Kidney (tissue), 14 donors: ENCODE results near the gene GTF3C2. TPM values are rescaled to one million over a fixed set of nuclear protein-coding genes. Genes with fewer than 3 reads are reported as not detected.

Experiments used
- DNase-seq, 5 donors: peaks; one replicate each; pipeline ENCODE4 v3.0.0-alpha.2; 2013 to 2020
- FAIRE-seq: peaks from 2 replicates; lab custom pipeline; 2012; peaks lifted over from hg19 to GRCh38; lab: Jason Lieb, UNC
- H3K27ac ChIP-seq, 2 donors: one replicate each; pipeline ENCODE4 v1.7.0; 2013; ENCODE audit warnings: low read depth in 2 of 2, low read length in 2 of 2, inconsistent platforms in 1 of 2
- H3K27me3 ChIP-seq: one replicate; pipeline ENCODE4 v1.7.1; 2013; ENCODE audit warnings: low read length, inconsistent platforms; ENCODE audit not compliant: control insufficient read depth, insufficient read depth
- H3K36me3 ChIP-seq, 3 donors: one replicate each; pipeline versions ENCODE4 v1.7.0 to v1.7.1; 2013; ENCODE audit warnings: low read length in 3 of 3, control low read depth in 1 of 3, inconsistent platforms in 1 of 3; ENCODE audit not compliant: insufficient read depth in 3 of 3, control insufficient read depth in 2 of 3
- H3K4me1 ChIP-seq, 3 donors: one replicate each; pipeline versions ENCODE4 v1.7.0 to v1.7.1; 2013; ENCODE audit warnings: low read length in 3 of 3, inconsistent platforms in 1 of 3, low read depth in 1 of 3; ENCODE audit not compliant: control insufficient read depth in 2 of 3, insufficient read depth in 2 of 3
- H3K4me3 ChIP-seq, 3 donors: one replicate each; pipeline versions ENCODE4 v1.7.0 to v1.8.1; 2013; ENCODE audit warnings: low read length in 3 of 3, control low read depth in 1 of 3, inconsistent platforms in 1 of 3
- H3K9ac ChIP-seq, 3 donors: one replicate each; pipeline versions ENCODE4 v1.7.0 to v1.7.1; 2013; ENCODE audit warnings: low read length in 3 of 3, control low read depth in 1 of 3, inconsistent platforms in 1 of 3
- H3K9me3 ChIP-seq, 3 donors: one replicate each; pipeline versions ENCODE4 v1.7.0 to v1.7.1; 2013; ENCODE audit warnings: low read length in 3 of 3, control low read depth in 1 of 3, inconsistent platforms in 1 of 3; ENCODE audit not compliant: control insufficient read depth in 2 of 3, insufficient read depth in 1 of 3
- CTCF ChIP-seq: IDR thresholded peaks from 3 replicates; pipeline ENCODE4 v1.5.1; 2012; ENCODE audit warnings: mild to moderate bottlenecking, moderate library complexity, borderline replicate concordance; ENCODE audit not compliant: insufficient read depth; ENCODE audit errors: extremely low read depth
- intact Hi-C: fragments of 100-400 bp; cut with DNase I; formaldehyde crosslinking; loops from one replicate; pipeline ENCODE4 v1.11.1; 2022
- polyA plus RNA-seq: library from polyadenylated mRNA; stranded (reverse); fragments of 350-450 nt; fragmentation: Illumina TruSeq; extraction: RNeasy Lipid Tissue Mini Kit (QIAGEN cat#74804); gene quantifications from one replicate; pipeline ENCODE4 v1.2.3, GENCODE V29; 2014; ENCODE audit warnings: low read depth, low replicate concordance; ENCODE audit not compliant: insufficient read depth
- total RNA-seq: library from RNA; stranded (reverse); fragmentation: NEBNext Ultra II Directional; extraction: Animal tissue kit (Norgen Biotek cat#: 25700); gene quantifications from one replicate; pipeline ENCODE4 v1.2.1, GENCODE V29; 2021
- donor health status: control.
- donor health status: control.
- donor health status: control.
- donor health status: control.
- donor health status: control.
- donor health status: DM: yes; HTN: yes; CAD: no.
- donor health status: Normal renal cell carcinoma (clear cell type).

The GTF3C2 gene
- total and polyA plus RNA-seq, 2 donors from 2014 or later, result 38.3 to 59.3 TPM

GRCh38 chr2:27285481-27285880 is 71.1 kb downstream of the GTF3C2 start:
- intact Hi-C loops, result no loop called here
- Histone ChIP-seq H3K27ac (no peak overlapping the region), H3K4me1 (no peaks in the 10 kb centered on the region), H3K27me3 (no peaks in the 10 kb centered on the region), H3K9me3 (no peaks in the 10 kb centered on the region), H3K36me3 (no peaks in the 10 kb centered on the region), H3K4me3 (no peak overlapping the region), H3K9ac (no peak overlapping the region)
- no peak for DNase-seq
- FAIRE-seq, result no peak
- TF ChIP-seq CTCF, result no peak

- DNase-seq, result no peak
- no peak overlapping the region for H3K4me3 ChIP-seq
- FAIRE-seq, result no peak
- no peaks in the 10 kb centered on the region for H3K9me3 ChIP-seq
- no peak overlapping the region for H3K9ac ChIP-seq
- no peaks in the 10 kb centered on the region for H3K4me1 ChIP-seq
- no peak overlapping the region for H3K27ac ChIP-seq
- no peaks in the 10 kb centered on the region for H3K27me3 ChIP-seq
- no peaks in the 10 kb centered on the region for H3K36me3 ChIP-seq
- intact Hi-C loops, result no loop called here
- TF ChIP-seq CTCF, result no peak
These were observed 71.6 kb downstream of the GTF3C2 start for GRCh38 chr2:27284996-27285395.

- no peak overlapping the region for H3K27ac ChIP-seq
- no peak for FAIRE-seq
- H3K4me3 ChIP-seq, result no peak overlapping the region
- no peaks in the 10 kb centered on the region for H3K36me3 ChIP-seq
- no peak for DNase-seq
- no peaks in the 10 kb centered on the region for H3K4me1 ChIP-seq
- H3K27me3 ChIP-seq, result no peaks in the 10 kb centered on the region
- TF ChIP-seq CTCF, result no peak
- no peaks in the 10 kb centered on the region for H3K9me3 ChIP-seq
- H3K9ac ChIP-seq, result no peak overlapping the region
- intact Hi-C loops, result no loop called here
These were observed 73.7 kb downstream of the GTF3C2 start for GRCh38 chr2:27282892-27283291.
